HG03280 (cell line): ENCODE data around the gene RIN2.

Experiments
- ATAC-seq: cut with Tn5 transposase; IDR thresholded peaks from one replicate; pipeline ENCODE4 v1.9.1; 2021; ENCODE audit warnings: mild to moderate bottlenecking, moderate library complexity; ENCODE audit not compliant: unreplicated experiment

The RIN2 gene

DNA sequence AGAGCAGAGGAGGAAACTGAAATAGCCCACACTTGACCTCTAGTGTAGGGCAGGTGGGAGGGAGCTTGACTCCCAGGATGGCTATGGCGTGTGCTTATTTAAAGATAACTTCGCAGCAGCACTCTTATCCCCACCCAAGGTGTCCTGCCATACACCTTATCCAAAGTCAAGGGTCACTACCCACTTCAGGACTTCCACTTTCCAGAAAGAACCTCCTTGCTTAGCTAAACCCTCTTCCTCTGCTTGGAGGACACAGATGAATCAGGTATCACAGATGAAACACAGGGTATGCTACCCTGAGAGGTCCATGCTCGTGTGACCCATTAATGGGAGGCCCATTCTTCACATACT lies 2.3 kb downstream of the RIN2 start:
- no peak for ATAC-seq

DNA sequence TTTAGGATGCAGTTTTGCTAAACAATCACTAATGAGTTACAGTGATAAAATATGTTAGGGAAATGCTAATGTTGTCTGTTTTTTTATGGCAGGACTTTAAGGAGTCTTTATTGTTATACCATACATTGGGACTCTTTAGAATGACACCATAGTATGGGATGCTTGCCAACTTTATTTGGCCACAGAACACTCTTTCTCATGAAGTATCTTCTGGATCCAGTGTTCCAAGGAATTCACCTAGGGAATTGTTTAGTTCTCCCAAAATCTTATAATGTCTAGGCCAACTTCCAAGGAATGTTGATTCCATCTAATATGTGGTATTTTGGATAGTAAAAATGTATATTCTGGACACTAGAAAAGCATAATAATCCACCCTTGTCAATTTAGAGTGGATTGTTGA lies 3.3 kb downstream of the RIN2 start:
- no peak for ATAC-seq

GRCh38 chr20:19761841-19762240 lies 3.8 kb downstream of the RIN2 start:
- no peak for ATAC-seq

DNA sequence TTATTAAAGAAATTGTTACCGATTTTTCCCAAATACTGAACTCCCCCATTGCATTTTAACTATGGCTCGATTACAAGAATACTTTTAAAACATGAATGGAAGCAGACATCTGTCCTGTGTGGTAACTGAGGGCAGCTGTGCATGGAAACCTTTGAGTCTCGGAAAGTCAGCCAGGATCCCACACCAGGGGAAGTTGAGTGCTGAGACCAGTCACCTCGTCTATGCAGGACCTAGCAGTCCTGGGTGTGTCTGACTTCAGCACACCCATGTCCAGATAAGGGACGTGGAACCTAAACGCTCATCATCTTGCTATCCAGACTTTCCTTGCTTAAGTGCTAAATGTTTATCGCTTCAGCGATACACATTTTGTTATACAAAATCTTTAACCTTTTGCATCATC lies 6.1 kb downstream of the RIN2 start:
- ATAC-seq, result no peak

GRCh38 chr20:19765266-19765665 lies 7.2 kb downstream of the RIN2 start:
- ATAC-seq, result no peak

- ATAC-seq, result no peak
Observed at GRCh38 chr20:19765913-19766312, 7.9 kb downstream of the RIN2 start.

- no peak for ATAC-seq
Observed at GRCh38 chr20:19767070-19767469, 9.0 kb downstream of the RIN2 start.

- no peak for ATAC-seq
Observed at GRCh38 chr20:19768325-19768842, 10.3 kb downstream of the RIN2 start.

DNA sequence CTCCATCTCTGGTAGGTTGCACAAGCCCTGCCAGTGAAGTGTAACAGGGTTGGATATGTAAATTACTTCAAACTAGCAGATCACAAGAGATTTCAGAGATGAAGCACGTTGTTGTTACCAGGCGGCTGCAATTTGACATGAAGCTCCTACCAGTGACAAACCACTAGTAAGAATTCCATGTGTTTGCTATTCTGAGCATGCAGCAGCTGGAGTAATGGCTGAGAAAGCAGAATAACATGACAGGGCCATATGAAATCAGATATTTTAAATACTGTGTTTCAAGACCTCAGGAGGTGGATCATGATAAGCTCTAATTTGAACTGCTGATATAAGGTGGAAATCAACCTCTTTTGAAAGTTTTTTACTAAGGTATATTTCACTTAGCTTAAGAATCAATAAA lies 11.4 kb downstream of the RIN2 start:
- no peak for ATAC-seq

- no peak for ATAC-seq
Observed at GRCh38 chr20:19770375-19770774, 12.3 kb downstream of the RIN2 start.

- ATAC-seq, result no peak
Observed at GRCh38 chr20:19771031-19771430, 13.0 kb downstream of the RIN2 start.

DNA sequence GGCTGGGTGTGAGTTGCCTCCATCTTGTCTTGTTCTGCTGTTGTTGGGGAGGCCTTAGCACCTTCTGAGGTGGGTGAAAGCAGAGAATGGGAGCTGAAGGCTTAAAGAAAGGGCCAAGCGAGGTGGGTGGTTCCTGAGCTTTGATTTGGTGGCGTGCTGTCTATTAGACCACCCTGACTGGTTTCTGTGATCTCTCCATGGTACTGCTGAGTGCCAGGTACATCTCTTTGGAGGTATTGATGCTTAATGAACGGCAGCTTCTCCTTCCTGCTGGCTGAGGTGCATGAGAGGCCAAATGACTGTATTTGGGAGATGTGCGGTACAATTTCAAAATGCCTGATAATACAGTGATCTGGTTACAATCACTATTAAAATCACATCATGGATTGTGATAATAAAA lies 15.4 kb downstream of the RIN2 start:
- ATAC-seq, result no peak

DNA sequence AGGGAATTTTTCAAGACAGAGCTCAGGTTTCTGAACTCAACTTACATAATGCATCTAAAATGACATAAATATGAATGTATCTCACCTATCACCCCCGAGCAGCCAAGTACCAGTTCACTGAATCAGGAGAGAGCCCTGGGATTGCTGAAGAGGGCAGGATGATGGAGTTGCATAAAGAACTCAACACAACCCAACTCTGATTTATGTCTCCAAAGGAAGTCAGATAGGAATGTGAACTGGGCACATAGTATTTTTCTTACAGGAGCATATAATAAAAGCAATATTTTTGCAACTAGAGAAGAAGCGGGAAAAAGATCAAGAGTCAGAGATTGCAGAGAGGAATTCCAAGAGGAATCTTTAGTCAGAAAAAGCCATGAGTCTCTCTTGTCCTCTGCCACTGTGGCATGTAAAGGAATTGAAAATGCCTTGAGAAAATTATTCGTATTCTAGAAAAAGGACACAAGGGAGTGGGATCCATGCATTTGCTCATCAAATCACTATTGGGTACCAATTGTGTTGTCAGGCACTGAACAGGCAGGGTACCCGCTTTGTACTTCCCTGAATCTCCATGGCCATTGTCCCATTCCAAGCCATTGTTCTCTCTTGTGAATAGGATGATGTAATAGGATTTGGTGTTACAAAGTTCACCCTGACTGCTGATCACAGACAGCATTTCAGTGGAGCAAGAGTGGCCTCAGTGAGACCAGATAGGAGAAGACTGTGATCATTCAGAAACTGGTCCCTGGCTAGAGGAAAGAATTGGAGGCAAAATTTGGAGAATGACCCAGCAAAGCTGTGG lies 16.3 kb downstream of the RIN2 start:
- no peak for ATAC-seq

DNA sequence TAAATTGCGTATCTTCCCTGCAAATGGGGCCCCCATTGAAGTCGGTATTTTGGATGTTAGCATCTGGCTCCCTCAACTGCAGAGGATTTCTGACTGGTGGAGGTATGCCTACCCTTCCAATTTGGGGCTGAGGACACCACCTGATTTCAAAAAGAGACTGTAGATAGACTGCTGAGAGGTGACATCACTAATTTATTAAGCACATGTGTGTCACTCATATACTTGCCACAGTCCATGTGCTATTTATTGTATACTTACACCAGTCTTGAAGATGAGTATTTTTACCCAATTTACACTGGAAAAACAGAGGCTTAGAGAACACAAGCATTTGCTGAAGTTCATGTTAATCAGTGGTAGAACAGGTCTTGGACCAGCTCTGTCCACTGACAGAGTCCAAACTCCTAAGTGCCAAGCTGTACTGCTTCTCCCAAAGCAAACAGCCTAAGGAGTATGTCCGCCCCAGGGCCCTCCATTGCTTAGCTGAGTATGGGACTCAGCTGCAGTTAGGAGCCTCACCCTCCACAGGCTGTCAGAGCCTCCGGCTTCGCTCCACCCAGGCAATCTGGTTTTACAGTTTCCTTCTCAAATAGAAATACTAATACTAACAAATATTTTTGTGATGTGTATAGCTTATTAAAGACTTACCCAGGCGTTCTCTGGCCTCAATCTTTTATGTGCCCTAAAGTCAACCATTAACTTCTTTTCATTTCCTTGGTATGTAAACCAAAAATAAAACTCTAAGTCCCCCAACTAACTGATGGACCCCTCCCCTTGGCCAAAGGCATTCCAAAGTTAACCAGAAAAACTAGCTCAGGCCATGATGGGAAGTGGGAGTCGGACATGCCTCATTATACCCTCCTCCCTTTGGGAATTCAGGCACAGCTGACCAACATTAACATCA lies 17.5 kb downstream of the RIN2 start:
- no peak for ATAC-seq

GRCh38 chr20:19777315-19777714 lies 19.3 kb downstream of the RIN2 start:
- ATAC-seq, result no peak

GRCh38 chr20:19777981-19778380 lies 19.9 kb downstream of the RIN2 start:
- ATAC-seq, result no peak

- ATAC-seq, result no peak
Observed at GRCh38 chr20:19778404-19778803, 20.3 kb downstream of the RIN2 start.

- ATAC-seq, result no peak
Observed at GRCh38 chr20:19779634-19780033, 21.6 kb downstream of the RIN2 start.

- ATAC-seq, result no peak
Observed at GRCh38 chr20:19780261-19780660, 22.2 kb downstream of the RIN2 start.

DNA sequence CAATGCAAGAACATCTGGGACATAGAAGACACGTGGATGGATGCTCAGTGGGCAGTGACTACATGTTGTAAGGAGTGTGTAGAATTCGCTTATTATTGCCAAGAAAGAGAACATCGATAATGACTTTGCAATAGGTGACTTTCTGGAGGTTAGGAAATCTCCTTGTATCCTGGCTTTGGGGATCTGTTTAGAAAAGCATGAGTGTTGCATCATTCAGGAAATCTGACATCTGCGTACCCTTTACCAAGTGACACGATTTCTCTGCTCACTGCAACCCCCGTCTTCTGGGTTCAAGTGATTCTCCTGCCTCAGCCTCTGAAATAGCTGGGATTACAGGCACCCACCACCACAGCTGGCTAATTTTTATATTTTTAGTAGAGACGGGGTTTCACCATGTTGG lies 23.2 kb downstream of the RIN2 start:
- ATAC-seq, result no peak

- no peak for ATAC-seq
Observed at GRCh38 chr20:19782669-19783068, 24.6 kb downstream of the RIN2 start.

GRCh38 chr20:19783966-19784401 lies 25.9 kb downstream of the RIN2 start:
- no peak for ATAC-seq
